Peyer's patch (tissue), 4 donors: ENCODE data around the gene TSPO2. TPM values are rescaled to one million over a fixed set of nuclear protein-coding genes. Genes with fewer than 3 reads are reported as not detected.

Experiments used
- DNase-seq, 3 donors: peaks; one replicate each; pipeline ENCODE4 v3.0.0-alpha.2; 2017 to 2019
- H3K27ac ChIP-seq, 4 donors: fragments of 200-600 bp; sonication (generic); one replicate each; pipeline ENCODE4 v1.5.1; 2016 to 2019
- H3K27me3 ChIP-seq, 2 donors: fragments of 200-600 bp; sonication (generic); one replicate each; pipeline ENCODE4 v1.5.1; 2019
- H3K36me3 ChIP-seq, 3 donors: fragments of 200-600 bp; sonication (generic); one replicate each; pipeline ENCODE4 v1.5.1; 2016 to 2019
- H3K4me1 ChIP-seq, 4 donors: fragments of 200-600 bp; sonication (generic); one replicate each; pipeline ENCODE4 v1.5.1; 2016 to 2019
- H3K4me3 ChIP-seq, 4 donors: fragments of 200-600 bp; sonication (generic); 1 replicate in 3 of 4; 2 replicates in 1 of 4; pipeline ENCODE4 v1.5.1; 2016 to 2019; ENCODE audit warnings: mild to moderate bottlenecking in 1 of 4
- H3K9me3 ChIP-seq, 4 donors: fragments of 200-600 bp; sonication (generic); one replicate each; pipeline ENCODE4 v1.5.1; 2016 to 2019; ENCODE audit warnings: mild to moderate bottlenecking in 1 of 4
- CTCF ChIP-seq, 6 experiments: fragments of 450-650 bp in 4 of 6; fragments of 200-600 bp in 2 of 6; sonication (generic) in 1 of 6; IDR thresholded peaks; one replicate each; pipeline ENCODE4 v1.5.1; 2017 to 2019; ENCODE audit warnings: antibody characterized with exemption in 6 of 6, mild to moderate bottlenecking in 3 of 6, moderate library complexity in 1 of 6
- POLR2A ChIP-seq, 2 donors: fragments of 450-650 bp; IDR thresholded peaks; one replicate each; pipeline ENCODE4 v1.5.1; 2017; ENCODE audit warnings: antibody characterized with exemption in 2 of 2, mild to moderate bottlenecking in 2 of 2, moderate library complexity in 2 of 2
- total RNA-seq, 4 donors: library from RNA; depleted of rRNA; stranded (reverse); fragments of >200 nt; gene quantifications; one replicate each; pipeline ENCODE4 v1.1.0, GENCODE V29; 2016

Gene TSPO2
- total RNA-seq, 4 donors from 2014 or later = not detected

- H3K4me1 ChIP-seq = peaks cover 0 to 21% (median 0%) of the 10 kb centered on the region in 4 donors
- no peak overlapping the region for H3K27ac ChIP-seq
- H3K4me3 ChIP-seq = no peak overlapping the region
- no peaks in the 10 kb centered on the region for H3K9me3 ChIP-seq
- no peak for DNase-seq
- H3K36me3 ChIP-seq = no peaks in the 10 kb centered on the region
- TF ChIP-seq CTCF (IDR thresholded peaks at IDR 0.05) (no peak), POLR2A (IDR thresholded peaks at IDR 0.05) (no peak)
- H3K27me3 ChIP-seq = no peaks in the 10 kb centered on the region
Measured at GRCh38 chr6:41061196-41061726, 19.0 kb downstream of the TSPO2 start.

- no peak for TF ChIP-seq CTCF (IDR thresholded peaks at IDR 0.05)
- no peak for TF ChIP-seq POLR2A (IDR thresholded peaks at IDR 0.05)
- H3K36me3 ChIP-seq = no peaks in the 10 kb centered on the region
- H3K4me1 ChIP-seq = peaks cover 0 to 26% (median 0%) of the 10 kb centered on the region in 4 donors
- H3K9me3 ChIP-seq = no peaks in the 10 kb centered on the region
- DNase-seq = no peak
- H3K27ac ChIP-seq = no peak overlapping the region
- no peak overlapping the region for H3K4me3 ChIP-seq
- no peaks in the 10 kb centered on the region for H3K27me3 ChIP-seq
Measured at GRCh38 chr6:41062056-41062455, 19.8 kb downstream of the TSPO2 start.

GRCh38 chr6:41063884-41064285, 21.6 kb downstream of the TSPO2 start:
- Histone ChIP-seq H3K36me3 (peaks cover 0 to 10% (median 0%) of the 10 kb centered on the region in 3 donors), H3K27me3 (no peaks in the 10 kb centered on the region), H3K4me1 (peaks cover 0 to 20% (median 0%) of the 10 kb centered on the region in 4 donors), H3K27ac (peak overlapping the region in 3 of 4 donors; percentile 26 to 59 (median 57)), H3K4me3 (no peak overlapping the region), H3K9me3 (no peaks in the 10 kb centered on the region)
- DNase-seq = no peak
- TF ChIP-seq POLR2A (IDR thresholded peaks at IDR 0.05) (no peak), CTCF (IDR thresholded peaks at IDR 0.05) (no peak)

GRCh38 chr6:41064841-41065240, 22.6 kb downstream of the TSPO2 start:
- peaks cover 0 to 20% (median 0%) of the 10 kb centered on the region in 4 donors for H3K4me1 ChIP-seq
- no peak overlapping the region for H3K4me3 ChIP-seq
- H3K27me3 ChIP-seq = no peaks in the 10 kb centered on the region
- H3K9me3 ChIP-seq = no peaks in the 10 kb centered on the region
- TF ChIP-seq POLR2A (IDR thresholded peaks at IDR 0.05) = no peak
- TF ChIP-seq CTCF (IDR thresholded peaks at IDR 0.05) = no peak
- H3K27ac ChIP-seq = peak overlapping the region in 3 of 4 donors; percentile 26 to 59 (median 57)
- peaks cover 0 to 10% (median 0%) of the 10 kb centered on the region in 3 donors for H3K36me3 ChIP-seq
- no peak for DNase-seq

GRCh38 chr6:41065550-41066026, 23.3 kb downstream of the TSPO2 start:
- H3K4me1 ChIP-seq = peaks cover 0 to 21% (median 0%) of the 10 kb centered on the region in 4 donors
- DNase-seq = no peak

More at GRCh38 chr6:41065550-41066026, 23.3 kb downstream of the TSPO2 start:
- Histone ChIP-seq H3K9me3 (no peaks in the 10 kb centered on the region), H3K36me3 (peaks cover 0 to 10% (median 0%) of the 10 kb centered on the region in 3 donors), H3K4me3 (peak overlapping the region in 1 of 4 donors; percentile 9), H3K27me3 (no peaks in the 10 kb centered on the region), H3K27ac (peak overlapping the region in 3 of 4 donors; percentile 2 to 59 (median 57))
- TF ChIP-seq CTCF (IDR thresholded peaks at IDR 0.05) = no peak
- TF ChIP-seq POLR2A (IDR thresholded peaks at IDR 0.05) = no peak
